Activated naive CD8-positive, alpha-beta T cell treated with anti-CD3 and anti-CD28 coated beads, Interleukin-2, amount 50 U/mL, for 16 hours (primary cell): ENCODE measurements around the gene HPS5.
"Not testable (repeated sequence)": the region's sequence is repeated elsewhere in the genome, so short reads cannot be mapped to it uniquely, and the experiment has no call there.

ENCODE experiments used
- DNase-seq: peaks from one replicate; pipeline ENCODE4 v3.0.0-alpha.2; 2020; ENCODE audit warnings: low read depth, low spot score

Gene HPS5

GRCh38 chr11:18270102-18270501 lies 51.8 kb downstream of the HPS5 start:
- DNase-seq: no peak

DNA sequence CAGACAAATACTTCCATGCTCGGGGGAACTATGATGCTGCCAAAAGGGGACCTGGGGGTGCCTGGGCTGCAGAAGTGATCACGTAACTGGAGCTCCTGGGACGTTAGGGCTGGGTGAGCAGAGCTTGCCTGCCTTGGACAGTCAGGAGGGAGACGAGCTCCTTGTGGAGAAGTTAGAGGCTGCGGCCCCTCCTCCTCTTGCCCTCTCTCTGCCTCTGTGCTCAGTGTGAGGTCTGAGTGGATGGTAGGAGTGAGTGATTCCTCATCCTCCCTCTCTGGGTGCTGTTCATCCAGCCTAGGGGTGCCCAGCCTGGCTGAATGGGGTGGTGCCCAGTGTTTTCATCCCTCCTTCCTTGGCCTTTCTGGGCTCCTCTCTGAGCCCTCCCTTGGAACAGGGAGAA lies 52.7 kb downstream of the HPS5 start:
- DNase-seq: not testable (repeated sequence)

DNA sequence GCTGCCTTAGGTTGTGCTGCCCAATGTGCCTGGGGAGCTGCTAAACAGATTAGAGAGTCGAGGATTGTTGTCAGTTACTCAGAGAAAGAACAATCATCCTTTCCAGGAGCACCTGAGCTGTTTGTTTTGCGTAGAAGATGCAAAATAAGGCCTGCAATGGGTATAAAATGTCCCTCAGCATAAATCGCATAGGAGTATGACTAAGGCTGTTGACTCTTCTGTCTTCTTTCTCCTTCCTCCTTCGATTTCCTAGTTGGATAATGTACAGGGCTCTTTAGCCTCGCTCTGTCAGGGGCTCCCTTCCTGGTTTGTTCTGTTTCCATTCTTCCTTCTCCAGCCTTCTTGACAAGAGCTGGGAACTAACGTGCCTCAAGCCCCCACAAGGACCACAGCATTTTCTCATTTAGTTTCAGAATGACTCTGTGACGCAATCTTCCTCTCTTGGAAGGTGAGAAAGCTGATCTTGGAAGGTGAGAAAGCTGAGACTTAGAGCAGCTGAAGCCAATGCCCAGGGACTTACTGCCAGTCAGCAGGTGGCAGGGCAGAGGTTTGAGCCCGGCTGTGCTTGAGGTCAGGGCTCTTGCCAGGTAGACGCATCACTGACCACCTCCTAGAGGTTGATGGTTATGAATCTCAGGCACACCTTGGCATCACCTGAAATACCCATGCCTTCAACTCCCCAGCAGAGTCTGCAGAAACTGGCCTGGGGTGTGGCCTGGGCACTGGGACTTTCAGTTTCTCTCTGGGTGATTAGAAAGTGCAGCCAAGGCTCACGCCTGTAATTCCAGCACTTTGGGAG lies 54.4 kb downstream of the HPS5 start:
- DNase-seq: not testable (repeated sequence)

GRCh38 chr11:18265949-18266348 lies 56.0 kb downstream of the HPS5 start, which contains the start of gene SAA1:
TSS of gene SAA1 (plus strand) at chr11:18266264. CDS start at chr11:18266888, 624 bp downstream.
- no peak for DNase-seq

DNA sequence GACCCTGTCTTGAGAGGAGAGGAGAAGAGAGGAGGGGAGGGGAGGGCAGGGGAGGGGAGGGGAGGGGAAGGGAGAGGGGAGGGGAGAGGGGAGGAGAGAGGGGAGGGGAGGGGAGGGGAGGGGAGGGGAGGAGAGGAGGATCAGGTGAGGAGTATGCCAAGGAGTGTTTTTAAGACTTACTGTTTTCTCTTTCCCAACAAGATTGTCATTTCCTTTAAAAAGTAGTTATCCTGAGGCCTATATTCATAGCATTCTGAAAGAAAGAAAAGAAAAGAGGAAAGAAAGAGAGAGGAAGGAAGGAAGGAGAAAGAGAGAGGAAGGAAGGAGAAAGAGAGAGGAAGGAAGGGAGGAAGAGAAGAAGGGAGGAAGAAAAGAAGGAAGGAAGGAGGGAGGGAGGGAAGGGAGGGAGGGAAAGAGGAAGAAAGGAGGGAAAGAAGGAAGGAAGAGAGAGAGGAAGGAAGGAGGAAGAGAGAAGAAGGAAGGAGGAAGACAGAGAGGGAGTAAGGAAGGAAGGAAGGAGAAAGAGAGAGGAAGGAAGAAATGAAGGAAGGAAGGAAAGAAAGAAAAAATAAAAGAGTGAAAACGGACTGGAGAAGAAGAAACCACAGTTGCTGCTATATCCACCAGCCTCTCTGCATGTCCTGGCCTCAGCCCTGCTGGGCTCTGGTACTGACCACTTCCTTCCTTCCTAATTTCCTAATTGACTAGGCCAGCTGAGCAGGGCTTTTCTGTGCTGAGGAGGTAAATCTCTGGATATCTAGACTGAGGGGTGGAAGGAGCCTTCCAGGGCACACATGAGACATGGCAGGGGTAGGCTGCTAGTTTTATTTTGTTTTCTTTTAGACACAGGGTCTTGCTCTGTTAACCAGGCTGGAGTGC lies 57.0 kb downstream of the HPS5 start:
- no peak for DNase-seq

GRCh38 chr11:18264035-18264434 lies 57.9 kb downstream of the HPS5 start:
- no peak for DNase-seq

DNA sequence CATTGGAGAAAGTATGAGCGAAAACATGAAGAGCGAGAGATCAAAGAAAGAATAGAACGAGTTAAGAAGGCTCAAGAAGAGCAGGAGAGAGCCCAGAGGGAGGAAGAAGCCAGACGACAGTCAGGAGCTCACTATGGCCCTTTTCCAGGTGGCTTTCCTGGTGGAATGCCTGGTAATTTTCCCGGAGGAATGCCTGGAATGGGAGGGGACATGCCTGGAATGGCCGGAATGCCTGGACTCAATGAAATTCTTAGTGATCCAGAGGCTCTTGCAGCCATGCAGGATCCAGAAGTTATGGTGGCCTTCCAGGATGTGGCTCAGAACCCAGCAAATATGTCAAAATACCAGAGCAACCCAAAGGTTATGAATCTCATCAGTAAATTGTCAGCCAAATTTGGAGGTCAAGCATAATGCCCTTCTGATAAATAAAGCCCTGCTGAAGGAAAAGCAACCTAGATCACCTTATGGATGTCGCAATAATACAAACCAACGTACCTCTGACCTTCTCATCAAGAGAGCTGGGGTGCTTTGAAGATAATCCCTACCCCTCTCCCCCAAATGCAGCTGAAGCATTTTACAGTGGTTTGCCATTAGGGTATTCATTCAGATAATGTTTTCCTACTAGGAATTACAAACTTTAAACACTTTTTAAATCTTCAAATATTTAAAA lies 59.1 kb downstream of the HPS5 start:
- not testable (repeated sequence) for DNase-seq

DNA sequence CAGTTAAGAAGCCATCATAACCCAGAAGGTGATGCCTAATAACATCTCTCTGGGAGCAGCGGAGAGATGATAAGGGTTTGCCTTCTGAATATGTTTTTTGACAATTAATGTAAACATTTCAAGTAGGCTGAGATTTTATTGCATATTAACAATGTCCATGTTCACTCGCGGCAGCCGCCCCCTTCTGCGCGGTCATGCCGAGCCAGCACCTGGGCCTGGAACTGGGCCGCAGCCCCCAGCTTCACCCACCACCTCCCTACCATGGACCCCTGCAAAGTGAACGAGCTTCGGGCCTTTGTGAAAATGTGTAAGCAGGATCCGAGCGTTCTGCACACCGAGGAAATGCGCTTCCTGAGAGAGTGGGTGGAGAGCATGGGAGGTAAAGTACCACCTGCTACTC lies 60.2 kb downstream of the HPS5 start:
- no peak for DNase-seq

DNA sequence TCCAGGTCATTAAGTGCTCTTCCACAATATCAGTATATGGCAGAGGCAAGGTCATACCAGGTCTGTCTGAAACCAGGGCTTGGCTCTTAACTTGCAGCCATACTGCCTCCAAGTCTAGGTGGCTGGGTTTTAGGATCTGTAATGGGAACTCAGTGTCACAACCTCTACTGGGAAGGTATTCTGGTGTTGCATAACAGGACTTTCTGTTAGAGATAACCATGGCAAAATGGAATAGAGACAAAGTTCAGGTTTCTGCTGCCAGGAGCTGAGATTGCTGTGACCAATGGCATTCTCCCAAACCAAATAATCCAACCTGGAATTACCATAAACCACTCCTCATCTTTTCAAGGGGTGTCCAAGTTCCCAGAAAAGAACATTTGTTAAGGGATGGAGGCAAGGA lies 62.7 kb downstream of the HPS5 start:
- DNase-seq: no peak

DNA sequence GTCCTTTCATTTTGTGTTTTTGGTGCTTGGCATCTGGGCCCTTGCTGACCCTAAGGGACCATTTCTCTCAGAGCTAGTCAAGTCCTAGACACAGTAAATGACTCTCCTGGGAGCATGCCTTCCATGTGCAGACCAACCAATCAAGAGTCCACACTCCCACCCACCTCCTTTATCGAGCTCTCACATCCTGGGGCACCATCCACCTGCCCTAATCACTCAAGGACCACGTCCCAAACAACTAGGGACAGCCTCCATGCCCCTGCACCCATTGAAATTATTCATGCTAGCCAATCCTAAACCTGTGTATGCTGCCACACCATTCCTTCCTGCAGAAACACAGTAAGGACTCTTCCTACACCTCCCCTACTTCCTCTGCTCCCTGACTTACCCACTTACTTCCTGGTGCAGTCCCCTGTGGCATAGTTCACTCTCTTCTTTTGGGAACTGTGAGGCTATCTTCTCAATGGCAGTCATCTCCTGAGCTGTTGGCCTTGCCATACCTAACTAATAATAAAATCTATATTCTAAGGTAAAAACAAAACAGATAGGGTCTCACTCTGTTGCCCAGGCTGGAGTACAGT lies 67.1 kb downstream of the HPS5 start:
- no peak for DNase-seq

DNA sequence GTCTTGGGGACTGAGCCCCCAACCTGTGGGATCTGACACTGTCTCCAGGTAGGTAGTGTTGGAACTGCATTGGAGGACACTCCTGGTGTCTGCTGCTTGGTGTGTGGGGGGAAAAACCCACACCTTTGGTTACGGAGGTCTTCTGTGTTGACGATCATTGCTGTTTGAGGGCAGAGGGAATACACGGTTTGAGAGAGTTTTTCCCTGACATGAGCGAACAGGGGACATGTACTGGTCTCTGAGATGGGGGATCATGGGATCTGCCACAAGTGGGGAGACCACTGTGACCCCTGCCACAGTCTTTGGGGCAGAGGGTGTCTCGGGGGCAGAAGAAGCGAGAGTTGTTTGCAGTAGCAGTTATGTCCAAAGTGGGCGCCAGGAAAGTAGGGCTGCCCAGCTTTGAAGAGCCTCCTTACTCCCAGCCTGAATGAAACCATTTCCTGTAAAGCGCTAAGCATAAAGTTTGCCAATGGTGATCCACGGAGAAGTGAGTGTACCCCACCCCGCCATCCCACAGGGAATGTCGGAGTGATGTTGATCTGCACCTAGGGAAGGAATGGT lies 68.1 kb downstream of the HPS5 start:
- DNase-seq: no peak

DNA sequence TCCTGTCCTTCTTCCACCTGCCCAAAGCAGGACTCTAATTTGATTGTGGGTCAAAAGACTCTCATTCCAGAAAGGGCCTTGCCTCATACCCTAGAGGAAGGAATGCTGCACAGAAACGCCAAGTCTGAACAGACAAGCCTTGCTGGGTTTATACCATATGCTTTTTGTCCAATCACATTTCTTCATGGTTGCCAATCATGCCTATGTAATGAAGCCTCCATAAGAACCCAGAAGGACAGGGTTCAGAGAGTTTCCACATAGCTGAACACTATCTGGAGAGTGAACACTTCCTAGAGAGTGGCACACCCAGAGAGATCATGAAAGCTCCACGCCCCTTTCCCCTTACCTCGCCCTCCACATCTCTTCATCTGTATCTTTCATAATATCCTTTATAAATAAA lies 68.7 kb downstream of the HPS5 start:
- DNase-seq: no peak

DNA sequence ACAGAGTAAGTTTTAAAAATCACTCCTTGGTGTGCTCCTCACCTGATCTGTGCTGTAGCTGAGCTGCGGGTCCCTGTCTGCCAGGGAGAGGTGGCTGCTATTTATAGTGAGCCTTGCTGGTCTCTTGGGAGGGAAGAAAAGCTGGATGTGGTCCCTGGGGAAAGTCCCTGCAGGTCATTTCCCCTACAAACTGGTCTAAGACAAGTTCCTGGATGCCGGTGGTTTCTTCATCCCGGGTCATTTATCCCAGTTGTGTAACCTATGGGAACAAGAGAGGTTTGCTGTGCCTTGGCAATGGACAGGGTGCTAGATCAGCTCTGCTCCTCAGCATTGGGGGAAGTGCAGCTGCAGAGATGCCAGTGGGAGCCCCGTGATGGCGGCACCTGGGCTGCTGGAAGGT lies 73.4 kb downstream of the HPS5 start, which contains the start of gene SAA2:
SAA2 (minus strand) TSS at position 108 of the 400 bp plus-strand sequence. CDS start 657 bp downstream, outside the sequence.
- no peak for DNase-seq

DNA sequence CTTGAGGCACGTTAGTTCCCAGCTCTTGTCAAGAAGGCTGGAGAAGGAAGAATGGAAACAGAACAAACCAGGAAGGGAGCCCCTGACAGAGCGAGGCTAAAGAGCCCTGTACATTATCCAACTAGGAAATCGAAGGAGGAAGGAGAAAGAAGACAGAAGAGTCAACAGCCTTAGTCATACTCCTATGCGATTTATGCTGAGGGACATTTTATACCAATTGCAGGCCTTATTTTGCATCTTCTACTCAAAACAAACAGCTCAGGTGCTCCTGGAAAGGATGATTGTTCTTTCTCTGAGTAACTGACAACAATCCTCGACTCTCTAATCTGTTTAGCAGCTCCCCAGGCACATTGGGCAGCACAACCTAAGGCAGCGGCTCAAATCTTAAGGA lies 74.8 kb downstream of the HPS5 start:
- DNase-seq: not testable (repeated sequence)

GRCh38 chr11:18246379-18247190 lies 75.4 kb downstream of the HPS5 start:
- not testable (repeated sequence) for DNase-seq

- no peak for DNase-seq
Observed at GRCh38 chr11:18245396-18245795, 76.5 kb downstream of the HPS5 start.

GRCh38 chr11:18243783-18244362 lies 78.1 kb downstream of the HPS5 start:
- no peak for DNase-seq

- no peak for DNase-seq
Observed at GRCh38 chr11:18239655-18240054, 82.3 kb downstream of the HPS5 start.

DNA sequence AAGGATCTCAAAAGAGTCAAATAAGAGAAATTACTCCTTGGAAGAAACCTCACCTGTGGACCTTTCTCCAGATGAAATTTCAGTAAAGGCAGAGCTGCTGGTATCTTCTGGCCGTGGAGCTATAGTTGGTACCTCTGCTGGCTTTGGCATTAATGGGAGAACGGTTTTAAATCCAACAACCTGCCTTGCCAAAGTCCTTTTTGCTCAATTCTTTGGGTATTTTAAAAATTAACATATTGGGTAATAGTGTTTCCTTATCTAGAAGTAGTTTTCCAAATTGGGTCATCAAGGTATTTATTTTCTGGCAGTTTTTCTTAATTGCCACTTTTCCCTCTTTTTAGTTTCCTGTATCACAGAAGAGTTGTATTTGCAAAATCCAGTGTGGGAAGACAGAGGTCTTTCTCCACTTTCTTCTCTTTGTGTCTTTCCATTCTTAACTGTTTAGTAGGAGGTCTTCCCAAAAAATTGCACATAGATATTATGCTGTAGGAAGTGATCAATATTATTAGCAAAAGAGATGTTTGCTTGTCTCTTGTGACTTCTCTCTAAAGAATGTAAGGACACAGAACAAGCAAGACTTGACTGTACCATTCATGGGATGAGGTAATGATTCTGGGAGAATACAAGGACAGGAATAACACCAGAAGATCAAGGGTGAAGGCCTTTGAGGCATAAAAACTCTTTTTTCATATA lies 85.1 kb downstream of the HPS5 start, which contains the start of gene SAA4:
SAA4 (minus strand) TSS at position 139 of the 693 bp plus-strand sequence. CDS start 876 bp downstream, outside the sequence.
- no peak for DNase-seq
